IMR-90 (cell line): ENCODE results near the gene ANKRD44. TPM values are rescaled to one million over a fixed set of nuclear protein-coding genes. Genes with fewer than 3 reads are reported as not detected.

Experiments used
- ATAC-seq: fragments of 200-7000 bp; cut with Tn5 transposase; 2 replicates; pipeline ENCODE4 v1.9.1; 2020; ENCODE audit warnings: low read depth, mild to moderate bottlenecking, moderate library complexity
- BruUV-seq: library from RNA; stranded (reverse); fragments of 400-500 nt; replicated peaks from 2 replicates; lab custom pipeline; 2021; lab: Mats Ljungman, UMichigan
- CTCF ChIA-PET: fragments of 300-600 bp; formaldehyde crosslinking; extraction: SDS; loops from one replicate; lab custom pipeline; 2021; ENCODE audit warnings: antibody characterized with exemption; lab: Yijun Ruan, JAX
- POLR2A ChIA-PET: fragments of 300-600 bp; sonication (Branson Sonifier 250); formaldehyde crosslinking; loops from one replicate; lab custom pipeline; 2022; ENCODE audit warnings: antibody characterized with exemption; ENCODE audit not compliant: unreplicated experiment; lab: Charles Lee
- DNase-seq: peaks from one replicate; pipeline ENCODE4 v3.0.0; 2013
- H2AFZ ChIP-seq: replicated peaks from 2 replicates; pipeline ENCODE3; 2013; ENCODE audit warnings: low read length, mild to moderate bottlenecking; ENCODE audit not compliant: poor library complexity
- H2AK5ac ChIP-seq: 2 replicates; pipeline ENCODE4 v1.6.1; 2013; ENCODE audit warnings: low read depth, low read length, inconsistent platforms
- H2AK9ac ChIP-seq: replicated peaks from 2 replicates; pipeline ENCODE3; 2013; ENCODE audit warnings: mild to moderate bottlenecking, low read depth, low read length, moderate library complexity; ENCODE audit not compliant: poor library complexity
- H2BK120ac ChIP-seq: 2 replicates; pipeline ENCODE4 v1.6.1; 2013; ENCODE audit warnings: low read depth, low read length, inconsistent platforms
- H2BK15ac ChIP-seq: 3 replicates; pipeline ENCODE4 v1.6.1; 2013; ENCODE audit warnings: low read depth, low read length, inconsistent platforms
- H2BK20ac ChIP-seq: 2 replicates; pipeline ENCODE4 v1.6.1; 2013; ENCODE audit warnings: low read depth, mild to moderate bottlenecking, inconsistent platforms, low read length, moderate library complexity
- H2BK5ac ChIP-seq: 2 replicates; pipeline ENCODE4 v1.6.1; 2013; ENCODE audit warnings: mild to moderate bottlenecking, low read depth, low read length, inconsistent platforms; ENCODE audit not compliant: poor library complexity, severe bottlenecking
- H3K14ac ChIP-seq: replicated peaks from 2 replicates; pipeline ENCODE4 v1.6.1; 2013; ENCODE audit warnings: low read depth, low read length, inconsistent platforms
- H3K18ac ChIP-seq: 2 replicates; pipeline ENCODE4 v1.6.1; 2013; ENCODE audit warnings: low read depth, low read length, control low read depth
- H3K23ac ChIP-seq: 2 replicates; pipeline ENCODE4 v1.6.1; 2013; ENCODE audit warnings: low read depth, low read length, inconsistent platforms
- H3K27ac ChIP-seq: 2 replicates; pipeline ENCODE4 v1.5.1; 2013; ENCODE audit warnings: mild to moderate bottlenecking, control low read depth, low read length; ENCODE audit not compliant: insufficient read depth
- H3K27me3 ChIP-seq: 2 replicates; pipeline ENCODE4 v1.6.1; 2013; ENCODE audit warnings: low read length; ENCODE audit not compliant: control insufficient read depth, insufficient read depth
- H3K36me3 ChIP-seq: 2 replicates; pipeline ENCODE4 v1.6.1; 2013; ENCODE audit warnings: low read length, mixed read lengths; ENCODE audit not compliant: control insufficient read depth, insufficient read depth
- H3K4ac ChIP-seq: 2 replicates; pipeline ENCODE4 v1.6.1; 2013; ENCODE audit warnings: low read depth, low read length, inconsistent platforms
- H3K4me1 ChIP-seq: 2 replicates; pipeline ENCODE4 v1.6.1; 2013; ENCODE audit warnings: low read length, mixed read lengths; ENCODE audit not compliant: control insufficient read depth, insufficient read depth
- H3K4me2 ChIP-seq: 2 replicates; pipeline ENCODE4 v1.6.1; 2013; ENCODE audit warnings: low read depth, mild to moderate bottlenecking, control low read depth, low read length, moderate library complexity
- H3K4me3 ChIP-seq: 2 replicates; pipeline ENCODE4 v1.5.1; 2013; ENCODE audit warnings: low read depth, mild to moderate bottlenecking, control low read depth, low read length, moderate library complexity; ENCODE audit not compliant: insufficient read depth
- H3K56ac ChIP-seq: 2 replicates; pipeline ENCODE4 v1.6.1; 2013; ENCODE audit warnings: low read length, inconsistent platforms; ENCODE audit not compliant: insufficient read depth; ENCODE audit errors: extremely low read depth
- H3K79me1 ChIP-seq, 2 experiments: 2 replicates each; pipeline ENCODE4 v1.6.1; 2013; ENCODE audit warnings: low read length in 2 of 2, inconsistent platforms in 1 of 2, low read depth in 1 of 2
- H3K9ac ChIP-seq: 2 replicates; pipeline ENCODE4 v1.6.1; 2013; ENCODE audit warnings: low read depth, low read length, control low read depth
- H3K9me1 ChIP-seq: 2 replicates; pipeline ENCODE4 v1.6.1; 2013; ENCODE audit warnings: low read length, inconsistent platforms; ENCODE audit not compliant: insufficient read depth
- H3K9me3 ChIP-seq: 2 replicates; pipeline ENCODE4 v1.6.1; 2013; ENCODE audit warnings: low read length; ENCODE audit not compliant: control insufficient read depth, insufficient read depth
- H4K20me1 ChIP-seq: 2 replicates; pipeline ENCODE4 v1.6.1; 2013; ENCODE audit warnings: low read length, inconsistent platforms; ENCODE audit not compliant: insufficient read depth
- H4K5ac ChIP-seq: 2 replicates; pipeline ENCODE4 v1.6.1; 2013; ENCODE audit warnings: mild to moderate bottlenecking, low read depth, low read length, control low read depth
- H4K8ac ChIP-seq, 2 experiments: 2 replicates each; pipeline ENCODE4 v1.6.1; 2013; ENCODE audit warnings: low read depth in 2 of 2, low read length in 2 of 2, control low read depth in 1 of 2, inconsistent platforms in 1 of 2
- H4K91ac ChIP-seq: 2 replicates; pipeline ENCODE4 v1.6.1; 2013; ENCODE audit warnings: low read depth, low read length, inconsistent platforms; ENCODE audit not compliant: insufficient read depth
- BHLHE40 ChIP-seq: fragments of 150-350 bp; IDR thresholded peaks from 2 replicates; pipeline ENCODE4 v1.6.1; 2016; ENCODE audit warnings: mild to moderate bottlenecking, low read depth, low read length
- CEBPB ChIP-seq: IDR thresholded peaks from 2 replicates; pipeline ENCODE4 v1.6.1; 2012; ENCODE audit warnings: low read depth, low read length, improper control_type of control experiment
- CHD1 ChIP-seq: IDR thresholded peaks from 2 replicates; pipeline ENCODE4 v1.6.1; 2012; ENCODE audit warnings: low read depth, low read length, improper control_type of control experiment
- FOS ChIP-seq: fragments of 150-350 bp; IDR thresholded peaks from 2 replicates; pipeline ENCODE4 v1.6.1; 2016; ENCODE audit warnings: low read depth, low read length
- MAFK ChIP-seq: IDR thresholded peaks from 2 replicates; pipeline ENCODE4 v1.6.1; 2012; ENCODE audit warnings: low read depth, low read length, improper control_type of control experiment
- MAZ ChIP-seq: IDR thresholded peaks from 2 replicates; pipeline ENCODE4 v1.6.1; 2012; ENCODE audit warnings: low read depth, mild to moderate bottlenecking, low read length, improper control_type of control experiment, moderate library complexity, borderline replicate concordance
- MXI1 ChIP-seq: IDR thresholded peaks from 2 replicates; pipeline ENCODE4 v1.6.1; 2012; ENCODE audit warnings: low read depth, mild to moderate bottlenecking, low read length, moderate library complexity, borderline replicate concordance
- NFE2L2 ChIP-seq: fragments of 150-350 bp; IDR thresholded peaks from 2 replicates; pipeline ENCODE4 v1.6.1; 2016; ENCODE audit warnings: low read depth, mild to moderate bottlenecking, low read length
- POLR2A ChIP-seq: IDR thresholded peaks from 2 replicates; pipeline ENCODE4 v1.6.1; 2012; ENCODE audit warnings: mild to moderate bottlenecking, low read depth, low read length
- RAD21 ChIP-seq: IDR thresholded peaks from 2 replicates; pipeline ENCODE4 v1.6.1; 2012; ENCODE audit warnings: low read length, improper control_type of control experiment
- RCOR1 ChIP-seq: IDR thresholded peaks from 2 replicates; pipeline ENCODE4 v1.6.1; 2012; ENCODE audit warnings: mild to moderate bottlenecking, low read length, improper control_type of control experiment; ENCODE audit not compliant: insufficient replicate concordance
- RFX5 ChIP-seq: IDR thresholded peaks from 2 replicates; pipeline ENCODE4 v1.8.0; 2012; ENCODE audit warnings: low read depth, mild to moderate bottlenecking, low read length, moderate library complexity
- SMC3 ChIP-seq: fragments of 150-350 bp; IDR thresholded peaks from 2 replicates; pipeline ENCODE4 v1.6.1; 2016; ENCODE audit warnings: low read depth, mild to moderate bottlenecking, antibody characterized with exemption, low read length, moderate library complexity
- whole genome bisulfite sequencing, 2 experiments: methylation state at CpG; one replicate each; pipeline versions ENCODE4 v1.1.5 to v1.1.7; 2013; ENCODE audit warnings: missing lambda C conversion rate in 2 of 2; ENCODE audit not compliant: insufficient read length in 1 of 2; ENCODE audit errors: extremely low coverage in 2 of 2; 5-methylcytosine and 5-hydroxymethylcytosine counted together
- dilution Hi-C: fragments of 300-500 bp; cut with HindIII; formaldehyde crosslinking; loops from one replicate; pipeline ENCODE4 v1.14.3; 2018; ENCODE audit warnings: low sequenced_read_pairs; ENCODE audit not compliant: unreplicated experiment
- in situ Hi-C: fragments of 300-500 bp; cut with MboI; formaldehyde crosslinking; loops from 3 replicates; pipeline ENCODE4 v1.14.3; 2019; ENCODE audit warnings: low sequenced_read_pairs, inconsistent platforms, mixed read lengths
- intact Hi-C: fragments of 100-400 bp; cut with micrococcal nuclease; formaldehyde crosslinking; loops from 2 replicates; pipeline ENCODE4 v1.10.0; 2022
- polyA plus RNA-seq, 3 experiments: library from polyadenylated mRNA; depleted of rRNA; stranded (reverse); fragments of >200 nt; gene quantifications; 2 replicates each; pipeline ENCODE4 v1.2.3, GENCODE V29; 2012; ENCODE audit warnings: low replicate concordance in 1 of 3
- total RNA-seq: library from RNA; depleted of rRNA; stranded (reverse); fragments of >200 nt; gene quantifications from 2 replicates; pipeline ENCODE4 v1.2.3, GENCODE V29; 2012
- TF ChIP-seq, protein P1 (sequence below): conservative IDR thresholded peaks from 2 replicates; pipeline ENCODE4 v1.5.1; 2012; ENCODE audit warnings: mild to moderate bottlenecking, low read depth, low read length, improper control_type of control experiment
- TF ChIP-seq, protein P2 (sequence below): fragments of 150-350 bp; IDR thresholded peaks from 2 replicates; pipeline ENCODE4 v1.6.1; 2017; ENCODE audit warnings: mild to moderate bottlenecking, antibody characterized with exemption, low read length, low read depth
- TF ChIP-seq, protein P3 (sequence below): fragments of 150-350 bp; IDR thresholded peaks from 2 replicates; pipeline ENCODE4 v1.6.1; 2016; ENCODE audit warnings: low read depth, mild to moderate bottlenecking, low read length, moderate library complexity, borderline replicate concordance

Gene ANKRD44
- total and polyA plus RNA-seq, 2 of the 4 experiments (the other 2 are of a cell fraction) = 5.2 to 15.6 TPM

DNA sequence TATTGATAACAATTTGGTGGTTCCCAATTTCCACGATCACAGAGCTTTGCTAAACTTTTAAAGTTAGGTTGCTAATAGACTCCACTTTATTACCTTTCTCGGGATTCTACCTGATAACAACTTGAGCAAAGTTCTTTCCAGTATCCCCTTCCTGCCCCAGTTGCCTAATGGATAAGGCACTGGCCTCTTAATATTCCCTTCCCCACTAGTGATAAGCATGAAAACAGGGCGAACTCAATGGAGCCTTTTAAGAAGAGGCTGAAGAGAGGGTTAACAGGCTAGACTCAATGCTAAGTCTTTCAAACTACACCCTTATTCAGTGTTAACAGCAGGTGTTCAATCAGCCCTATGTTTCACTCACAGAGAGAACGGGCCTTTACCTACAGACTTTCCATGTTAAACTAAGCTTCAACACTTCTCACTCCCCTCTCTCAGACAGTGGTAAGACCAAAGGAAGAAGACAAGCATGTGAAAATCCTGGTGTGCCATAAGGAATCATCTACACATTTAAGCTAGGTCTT lies 75.8 kb downstream of the ANKRD44 start:
- H3K9me3 ChIP-seq = no peaks in the 10 kb centered on the region
- intact Hi-C loops = no loop called here
- dilution Hi-C loops = no loop called here

More for the DNA sequence above, 75.8 kb downstream of the ANKRD44 start:
- no peak overlapping the region for H3K18ac ChIP-seq
- in situ Hi-C loops = no loop called here
- no peak overlapping the region for H2AFZ ChIP-seq
- no peaks in the 10 kb centered on the region for H3K27me3 ChIP-seq
- no peak overlapping the region for H2BK15ac ChIP-seq
- no peak overlapping the region for H3K56ac ChIP-seq
- peaks cover under 1% of the 10 kb centered on the region; the same call in 1 of the 2 replicates for H3K9me1 ChIP-seq
- no peak overlapping the region for H2AK5ac ChIP-seq
- H4K91ac ChIP-seq = no peak overlapping the region
- no peak overlapping the region for H3K9ac ChIP-seq
- no TSS peak for BruUV-seq
- H3K79me1 ChIP-seq = no peaks in the 10 kb centered on the region; a peak in 2 of 4 replicates
- H3K14ac ChIP-seq = no peak overlapping the region
- H2BK20ac ChIP-seq = no peak overlapping the region
- WGBS, 2 experiments = no CpG with 5 or more reads among the region's 4 CpGs
- no peak overlapping the region for H2BK5ac ChIP-seq
- no peak for DNase-seq
- no peak for ATAC-seq
- no peak overlapping the region for H2BK120ac ChIP-seq
- ChIA-PET POLR2A (no interaction called here), CTCF (no interaction called here)
- no peak overlapping the region for H3K27ac ChIP-seq
- no peak overlapping the region for H3K4me3 ChIP-seq
- no peaks in the 10 kb centered on the region for H3K36me3 ChIP-seq
- no peak overlapping the region for H3K23ac ChIP-seq
- no peak overlapping the region for H4K5ac ChIP-seq
- peaks cover 3% of the 10 kb centered on the region for H3K4me1 ChIP-seq
- no peak overlapping the region for H4K8ac ChIP-seq
- H4K20me1 ChIP-seq = no peaks in the 10 kb centered on the region; the same call in 1 of the 2 replicates
- no peak for TF ChIP-seq RCOR1
- no peak for TF ChIP-seq RAD21
- no peak for TF ChIP-seq RFX5
- TF ChIP-seq, protein P1, sequence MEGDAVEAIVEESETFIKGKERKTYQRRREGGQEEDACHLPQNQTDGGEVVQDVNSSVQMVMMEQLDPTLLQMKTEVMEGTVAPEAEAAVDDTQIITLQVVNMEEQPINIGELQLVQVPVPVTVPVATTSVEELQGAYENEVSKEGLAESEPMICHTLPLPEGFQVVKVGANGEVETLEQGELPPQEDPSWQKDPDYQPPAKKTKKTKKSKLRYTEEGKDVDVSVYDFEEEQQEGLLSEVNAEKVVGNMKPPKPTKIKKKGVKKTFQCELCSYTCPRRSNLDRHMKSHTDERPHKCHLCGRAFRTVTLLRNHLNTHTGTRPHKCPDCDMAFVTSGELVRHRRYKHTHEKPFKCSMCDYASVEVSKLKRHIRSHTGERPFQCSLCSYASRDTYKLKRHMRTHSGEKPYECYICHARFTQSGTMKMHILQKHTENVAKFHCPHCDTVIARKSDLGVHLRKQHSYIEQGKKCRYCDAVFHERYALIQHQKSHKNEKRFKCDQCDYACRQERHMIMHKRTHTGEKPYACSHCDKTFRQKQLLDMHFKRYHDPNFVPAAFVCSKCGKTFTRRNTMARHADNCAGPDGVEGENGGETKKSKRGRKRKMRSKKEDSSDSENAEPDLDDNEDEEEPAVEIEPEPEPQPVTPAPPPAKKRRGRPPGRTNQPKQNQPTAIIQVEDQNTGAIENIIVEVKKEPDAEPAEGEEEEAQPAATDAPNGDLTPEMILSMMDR = no peak
- TF ChIP-seq MAFK = no peak
- TF ChIP-seq, protein P2, sequence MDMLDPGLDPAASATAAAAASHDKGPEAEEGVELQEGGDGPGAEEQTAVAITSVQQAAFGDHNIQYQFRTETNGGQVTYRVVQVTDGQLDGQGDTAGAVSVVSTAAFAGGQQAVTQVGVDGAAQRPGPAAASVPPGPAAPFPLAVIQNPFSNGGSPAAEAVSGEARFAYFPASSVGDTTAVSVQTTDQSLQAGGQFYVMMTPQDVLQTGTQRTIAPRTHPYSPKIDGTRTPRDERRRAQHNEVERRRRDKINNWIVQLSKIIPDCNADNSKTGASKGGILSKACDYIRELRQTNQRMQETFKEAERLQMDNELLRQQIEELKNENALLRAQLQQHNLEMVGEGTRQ = no peak
- TF ChIP-seq MAZ = no peak
- no peak for TF ChIP-seq CHD1
- TF ChIP-seq NFE2L2 = no peak
- TF ChIP-seq POLR2A = no peak
- TF ChIP-seq MXI1 = no peak
- TF ChIP-seq CEBPB = no peak
- TF ChIP-seq BHLHE40 = no peak
- TF ChIP-seq, protein P3, sequence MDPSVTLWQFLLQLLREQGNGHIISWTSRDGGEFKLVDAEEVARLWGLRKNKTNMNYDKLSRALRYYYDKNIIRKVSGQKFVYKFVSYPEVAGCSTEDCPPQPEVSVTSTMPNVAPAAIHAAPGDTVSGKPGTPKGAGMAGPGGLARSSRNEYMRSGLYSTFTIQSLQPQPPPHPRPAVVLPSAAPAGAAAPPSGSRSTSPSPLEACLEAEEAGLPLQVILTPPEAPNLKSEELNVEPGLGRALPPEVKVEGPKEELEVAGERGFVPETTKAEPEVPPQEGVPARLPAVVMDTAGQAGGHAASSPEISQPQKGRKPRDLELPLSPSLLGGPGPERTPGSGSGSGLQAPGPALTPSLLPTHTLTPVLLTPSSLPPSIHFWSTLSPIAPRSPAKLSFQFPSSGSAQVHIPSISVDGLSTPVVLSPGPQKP = no peak
- TF ChIP-seq FOS = no peak
- TF ChIP-seq SMC3 = no peak
- no peak overlapping the region for H2AK9ac ChIP-seq
- no peak overlapping the region for H3K4ac ChIP-seq
- no peak overlapping the region for H3K4me2 ChIP-seq
